GM18520 (cell line): Measurements from ENCODE around the gene CAMK2G.
"Not testable (repeated sequence)": the region's sequence is repeated elsewhere in the genome, so short reads cannot be mapped to it uniquely, and the experiment has no call there.

Source experiments
- ATAC-seq: cut with Tn5 transposase; IDR thresholded peaks from one replicate; pipeline ENCODE4 v1.9.1; 2021; ENCODE audit not compliant: unreplicated experiment

Gene CAMK2G

GRCh38 chr10:73874267-73875138, at the start of gene CAMK2G:
CAMK2G (minus strand) TSS chr10:73874555; CDS start chr10:73874461, 94 bp downstream.
- peak; percentile 71 for ATAC-seq

DNA sequence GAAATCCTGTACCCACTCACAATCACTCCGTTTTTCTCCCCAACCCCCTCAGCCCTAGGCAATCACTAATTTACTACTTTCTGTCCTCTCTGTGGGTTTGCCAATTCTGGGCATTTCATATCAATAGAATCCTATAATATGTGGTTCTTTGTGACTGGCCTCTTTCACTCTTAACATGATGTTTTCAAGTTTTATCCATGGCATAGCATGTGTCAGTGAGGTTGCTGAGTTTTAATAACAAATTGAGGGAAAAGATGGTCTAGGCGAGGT, 48.4 kb upstream of the CAMK2G start:
- ATAC-seq: no peak

GRCh38 chr10:73922007-73922863, 47.9 kb upstream of the CAMK2G start:
- ATAC-seq: no peak

GRCh38 chr10:73920089-73920488, 45.7 kb upstream of the CAMK2G start:
- no peak for ATAC-seq

DNA sequence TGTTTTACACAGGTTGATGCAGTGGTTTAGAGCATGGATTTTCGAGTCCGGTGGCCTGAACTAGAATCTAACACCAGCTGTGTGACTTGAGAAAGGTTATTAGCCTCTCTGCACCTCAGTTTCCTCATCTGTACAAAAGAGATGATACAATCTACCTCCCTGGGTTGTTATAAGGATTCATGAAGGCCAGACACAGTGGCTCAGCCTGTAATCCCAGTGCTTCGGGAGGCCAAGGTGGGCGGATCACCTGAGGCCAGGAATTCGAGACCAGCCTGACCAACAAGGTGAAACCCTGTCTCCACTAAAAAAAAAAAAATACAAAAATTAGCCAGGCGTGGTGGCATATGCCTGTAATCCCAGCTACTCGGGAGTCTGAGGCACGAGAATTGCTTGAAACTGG, 45.1 kb upstream of the CAMK2G start:
- ATAC-seq: not testable (repeated sequence)

GRCh38 chr10:73917566-73918305, 43.4 kb upstream of the CAMK2G start:
- no peak for ATAC-seq

DNA sequence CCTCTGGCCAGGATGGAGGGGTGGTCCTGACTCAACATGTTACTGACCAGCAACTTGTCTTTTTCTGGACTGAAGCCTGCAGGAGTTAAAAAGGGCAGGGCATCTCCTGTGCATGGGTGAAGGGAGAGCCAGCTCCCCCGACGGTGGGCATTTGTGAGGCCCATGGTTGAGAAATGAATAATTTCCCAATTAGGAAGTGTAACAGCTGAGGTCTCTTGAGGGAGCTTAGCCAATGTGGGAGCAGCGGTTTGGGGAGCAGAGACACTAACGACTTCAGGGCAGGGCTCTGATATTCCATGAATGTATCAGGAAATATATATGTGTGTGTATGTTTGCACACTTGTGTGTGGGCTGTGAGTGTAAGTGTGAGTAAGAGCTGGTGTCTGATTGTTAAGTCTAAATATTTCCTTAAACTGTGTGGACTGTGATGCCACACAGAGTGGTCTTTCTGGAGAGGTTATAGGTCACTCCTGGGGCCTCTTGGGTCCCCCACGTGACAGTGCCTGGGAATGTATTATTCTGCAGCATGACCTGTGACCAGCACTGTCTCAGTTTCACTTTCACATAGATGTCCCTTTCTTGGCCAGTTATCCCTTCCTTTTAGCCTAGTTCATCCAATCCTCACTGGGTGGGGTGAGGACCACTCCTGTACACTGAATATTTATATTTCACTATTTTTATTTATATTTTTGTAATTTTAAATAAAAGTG, 42.6 kb upstream of the CAMK2G start:
- ATAC-seq: no peak

GRCh38 chr10:73915206-73915851, 41.0 kb upstream of the CAMK2G start:
- ATAC-seq: no peak

DNA sequence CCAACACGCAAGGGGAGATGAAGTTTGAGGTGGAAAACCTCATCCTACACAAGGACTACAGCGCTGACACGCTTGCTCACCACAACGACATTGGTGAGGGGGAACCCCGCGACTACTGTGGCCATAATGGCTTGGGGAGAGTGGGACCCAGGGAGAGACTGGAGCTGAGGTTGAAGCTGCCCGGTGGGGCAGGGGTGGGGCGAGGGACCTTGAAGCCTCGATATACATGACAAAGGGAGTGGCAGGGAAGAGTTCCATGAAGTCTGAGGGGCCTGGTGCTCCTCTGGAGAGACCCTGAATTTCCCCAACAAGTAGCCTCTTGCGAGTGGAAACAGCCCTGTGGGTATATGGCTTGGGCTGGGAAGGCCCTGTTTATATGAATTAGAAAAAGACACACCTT, 39.7 kb upstream of the CAMK2G start:
- no peak for ATAC-seq

- ATAC-seq: no peak
Measured at GRCh38 chr10:73911553-73912004, 37.2 kb upstream of the CAMK2G start.

- no peak for ATAC-seq
Measured at GRCh38 chr10:73910764-73911552, 36.6 kb upstream of the CAMK2G start, which contains the start of gene PLAU. PLAU (plus strand) TSS chr10:73911132; CDS start chr10:73911556, 424 bp downstream.

- ATAC-seq: no peak
Measured at GRCh38 chr10:73910401-73910763, 36.0 kb upstream of the CAMK2G start.

GRCh38 chr10:73909540-73910115, 35.3 kb upstream of the CAMK2G start:
- ATAC-seq: no peak

- peak; percentile 39 for ATAC-seq
Measured at GRCh38 chr10:73908853-73909539, 34.6 kb upstream of the CAMK2G start.

DNA sequence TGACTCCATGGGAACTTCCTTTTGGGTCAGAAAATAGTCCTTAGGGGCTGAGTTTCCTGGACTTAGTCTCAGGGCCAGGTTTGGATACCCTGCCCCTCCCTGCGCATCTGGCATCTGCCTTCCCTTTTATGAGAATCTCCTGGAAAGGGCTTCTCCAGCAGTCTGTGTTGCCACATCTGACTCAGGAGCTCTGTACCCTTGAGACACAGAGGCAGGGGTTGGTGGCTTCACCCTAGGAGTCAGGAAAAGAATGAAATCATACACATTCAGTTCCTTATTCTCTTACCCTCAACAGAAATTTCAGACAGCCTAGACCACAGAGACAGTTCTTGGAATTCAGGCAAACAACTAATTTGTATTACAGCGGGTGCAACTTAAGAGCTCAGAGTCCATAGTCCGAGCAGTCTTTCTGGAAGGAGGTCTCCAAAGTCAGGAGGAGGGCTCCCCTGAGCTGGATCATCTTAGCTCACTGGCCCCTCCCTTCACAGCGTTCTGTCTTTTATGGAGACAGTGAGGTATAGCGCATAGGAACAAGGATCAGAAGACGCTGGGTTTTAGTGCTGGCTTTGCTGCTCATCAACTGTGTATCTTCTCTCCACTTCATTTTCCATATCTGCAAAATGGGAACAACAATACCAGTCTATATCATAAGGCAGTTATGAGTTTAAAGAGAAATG, 33.6 kb upstream of the CAMK2G start:
- ATAC-seq: no peak

DNA sequence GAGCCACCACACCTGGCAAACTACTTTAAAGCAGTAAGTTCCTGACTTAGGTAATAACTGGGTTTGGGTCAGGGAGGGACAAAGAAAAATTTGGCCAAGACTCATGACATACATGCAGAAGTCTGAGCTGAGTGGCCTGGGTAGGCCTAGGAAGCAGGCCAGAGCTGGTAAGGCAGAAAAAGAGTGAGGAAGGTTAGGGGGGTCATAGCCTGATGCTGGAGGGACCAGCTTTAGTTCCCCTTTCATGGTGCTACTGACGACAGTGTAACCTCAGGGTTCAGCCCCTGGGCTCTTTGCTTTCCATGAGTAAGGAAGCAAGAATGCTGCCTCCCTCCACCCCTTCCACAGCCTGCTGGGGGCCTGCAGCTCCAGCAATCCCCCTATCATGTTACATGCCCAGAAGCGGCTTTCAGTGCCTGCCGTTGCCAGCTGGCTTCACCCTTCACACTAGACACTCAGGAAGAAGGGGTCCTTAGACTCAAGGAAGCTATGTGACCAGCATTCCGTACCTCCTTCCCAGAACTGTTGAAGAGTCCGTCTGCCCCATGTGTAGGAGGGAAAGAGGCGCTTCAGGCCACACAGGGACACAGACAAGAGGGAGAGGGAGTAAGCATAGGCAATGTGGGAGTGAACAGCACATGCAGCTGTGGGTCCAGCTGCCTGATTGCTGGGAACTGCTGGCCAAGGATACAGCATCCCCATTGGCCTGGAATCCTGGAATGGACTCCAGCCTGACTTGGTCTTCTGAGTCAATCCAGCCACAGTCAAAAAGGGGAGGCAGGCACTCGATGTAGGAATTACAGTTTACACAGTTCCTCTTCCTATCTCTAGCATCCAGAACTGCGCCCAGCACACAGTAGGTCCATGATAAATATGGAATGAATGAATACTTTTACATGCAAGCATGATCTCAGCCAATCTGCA, 32.4 kb upstream of the CAMK2G start:
- ATAC-seq: no peak
